ENCODE measurements around the gene TMEM132D.

The TMEM132D gene

DNA sequence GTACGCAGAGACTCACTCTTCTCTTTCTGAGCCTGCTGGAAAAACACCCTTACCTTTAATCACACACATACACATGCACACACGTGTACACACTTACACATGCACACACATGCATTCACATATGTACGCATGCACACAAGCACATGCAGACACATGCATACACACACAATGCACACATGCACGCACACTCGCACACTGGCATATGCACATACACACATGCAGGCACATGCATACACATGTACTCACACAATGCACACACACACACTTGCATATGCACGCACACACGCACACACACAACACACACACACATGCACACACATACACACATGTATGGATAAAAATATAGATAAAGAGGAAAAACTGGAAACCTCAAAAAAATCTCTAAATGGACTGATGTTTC, 801.6 kb downstream of the TMEM132D start:
- H3K4me2 ChIP-seq (ENCODE audit: low read length): no peak overlapping the region
- H3K79me2 ChIP-seq (ENCODE audit: insufficient read depth, low read length): no peaks in the 10 kb centered on the region
- no peak overlapping the region for H2AFZ ChIP-seq (ENCODE audit: low read length)
- no peak overlapping the region for H3K27ac ChIP-seq (ENCODE audit: low read depth, low read length, poor library complexity, severe bottlenecking)
- no peaks in the 10 kb centered on the region for H4K20me1 ChIP-seq (ENCODE audit: insufficient read depth, low read length)
- no peaks in the 10 kb centered on the region for H3K36me3 ChIP-seq (ENCODE audit: insufficient read depth, low read length)
- no peaks in the 10 kb centered on the region for H3K9me2 ChIP-seq (ENCODE audit: low read depth, low read length)
- H3F3A ChIP-seq (ENCODE audit: insufficient read depth, low read length): no peaks in the 10 kb centered on the region
- H3K27me3 ChIP-seq (ENCODE audit: insufficient read depth, low read length): no peaks in the 10 kb centered on the region
- H3K4me1 ChIP-seq (ENCODE audit: insufficient read depth, low read length, severe bottlenecking): no peaks in the 10 kb centered on the region
- no peaks in the 10 kb centered on the region for H3K9me3 ChIP-seq (ENCODE audit: low read length)
- H3K4me3 ChIP-seq (ENCODE audit: low read depth, low read length, poor library complexity, severe bottlenecking): no peak overlapping the region
- no peak for TF ChIP-seq EZH2 (IDR thresholded peaks at IDR 0.05; ENCODE audit: borderline replicate concordance, low read length)
- TF ChIP-seq, protein P1, sequence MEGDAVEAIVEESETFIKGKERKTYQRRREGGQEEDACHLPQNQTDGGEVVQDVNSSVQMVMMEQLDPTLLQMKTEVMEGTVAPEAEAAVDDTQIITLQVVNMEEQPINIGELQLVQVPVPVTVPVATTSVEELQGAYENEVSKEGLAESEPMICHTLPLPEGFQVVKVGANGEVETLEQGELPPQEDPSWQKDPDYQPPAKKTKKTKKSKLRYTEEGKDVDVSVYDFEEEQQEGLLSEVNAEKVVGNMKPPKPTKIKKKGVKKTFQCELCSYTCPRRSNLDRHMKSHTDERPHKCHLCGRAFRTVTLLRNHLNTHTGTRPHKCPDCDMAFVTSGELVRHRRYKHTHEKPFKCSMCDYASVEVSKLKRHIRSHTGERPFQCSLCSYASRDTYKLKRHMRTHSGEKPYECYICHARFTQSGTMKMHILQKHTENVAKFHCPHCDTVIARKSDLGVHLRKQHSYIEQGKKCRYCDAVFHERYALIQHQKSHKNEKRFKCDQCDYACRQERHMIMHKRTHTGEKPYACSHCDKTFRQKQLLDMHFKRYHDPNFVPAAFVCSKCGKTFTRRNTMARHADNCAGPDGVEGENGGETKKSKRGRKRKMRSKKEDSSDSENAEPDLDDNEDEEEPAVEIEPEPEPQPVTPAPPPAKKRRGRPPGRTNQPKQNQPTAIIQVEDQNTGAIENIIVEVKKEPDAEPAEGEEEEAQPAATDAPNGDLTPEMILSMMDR (IDR thresholded peaks at IDR 0.05; ENCODE audit: low read length): no peak
- no peak overlapping the region for H3K9ac ChIP-seq (ENCODE audit: low read length)

DNA sequence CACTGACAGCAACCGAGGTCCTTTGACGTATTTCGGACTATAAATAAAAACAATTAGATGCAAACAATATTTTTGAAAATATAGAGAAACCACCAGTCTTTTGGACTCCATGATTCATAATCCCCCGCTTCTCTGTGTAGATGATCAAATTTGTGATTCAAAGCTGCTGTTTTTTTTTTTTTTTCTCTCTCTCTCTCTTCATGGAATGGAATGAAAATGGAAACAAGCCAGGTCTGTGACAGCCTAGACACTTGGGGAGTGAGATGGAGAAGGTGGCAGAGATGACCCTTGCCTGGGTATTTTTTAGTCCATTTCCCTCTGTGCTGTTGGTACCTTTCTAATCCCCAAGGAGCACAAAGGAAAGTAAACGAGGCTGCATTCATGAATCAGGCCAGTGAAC, 802.0 kb downstream of the TMEM132D start:
- Histone ChIP-seq H3K4me3 (ENCODE audit: low read depth, low read length, poor library complexity, severe bottlenecking) (no peak overlapping the region), H3K9me2 (ENCODE audit: low read depth, low read length) (no peaks in the 10 kb centered on the region), H3K27me3 (ENCODE audit: insufficient read depth, low read length) (no peaks in the 10 kb centered on the region), H3K9me3 (ENCODE audit: low read length) (no peaks in the 10 kb centered on the region), H3K27ac (ENCODE audit: low read depth, low read length, poor library complexity, severe bottlenecking) (no peak overlapping the region), H2AFZ (ENCODE audit: low read length) (no peak overlapping the region), H3K9ac (ENCODE audit: low read length) (no peak overlapping the region), H4K20me1 (ENCODE audit: insufficient read depth, low read length) (no peaks in the 10 kb centered on the region), H3F3A (ENCODE audit: insufficient read depth, low read length) (no peaks in the 10 kb centered on the region), H3K4me2 (ENCODE audit: low read length) (no peak overlapping the region), H3K4me1 (ENCODE audit: insufficient read depth, low read length, severe bottlenecking) (no peaks in the 10 kb centered on the region), H3K79me2 (ENCODE audit: insufficient read depth, low read length) (no peaks in the 10 kb centered on the region), H3K36me3 (ENCODE audit: insufficient read depth, low read length) (no peaks in the 10 kb centered on the region)
- TF ChIP-seq, protein P1 (IDR thresholded peaks at IDR 0.05; ENCODE audit: low read length): no peak
- TF ChIP-seq EZH2 (IDR thresholded peaks at IDR 0.05; ENCODE audit: borderline replicate concordance, low read length): no peak

GRCh38 chr12:129101404-129101803, 802.4 kb downstream of the TMEM132D start:
- H3K9ac ChIP-seq (ENCODE audit: low read length): no peak overlapping the region
- no peaks in the 10 kb centered on the region for H3K27me3 ChIP-seq (ENCODE audit: insufficient read depth, low read length)
- H3K4me2 ChIP-seq (ENCODE audit: low read length): no peak overlapping the region
- no peak overlapping the region for H2AFZ ChIP-seq (ENCODE audit: low read length)
- no peaks in the 10 kb centered on the region for H3F3A ChIP-seq (ENCODE audit: insufficient read depth, low read length)
- H3K4me1 ChIP-seq (ENCODE audit: insufficient read depth, low read length, severe bottlenecking): no peaks in the 10 kb centered on the region
- no peak for TF ChIP-seq EZH2 (IDR thresholded peaks at IDR 0.05; ENCODE audit: borderline replicate concordance, low read length)
- TF ChIP-seq, protein P1 (IDR thresholded peaks at IDR 0.05; ENCODE audit: low read length): no peak
- H3K27ac ChIP-seq (ENCODE audit: low read depth, low read length, poor library complexity, severe bottlenecking): no peak overlapping the region
- no peaks in the 10 kb centered on the region for H3K9me2 ChIP-seq (ENCODE audit: low read depth, low read length)
- no peaks in the 10 kb centered on the region for H3K9me3 ChIP-seq (ENCODE audit: low read length)
- H4K20me1 ChIP-seq (ENCODE audit: insufficient read depth, low read length): no peaks in the 10 kb centered on the region
- H3K36me3 ChIP-seq (ENCODE audit: insufficient read depth, low read length): no peaks in the 10 kb centered on the region
- H3K4me3 ChIP-seq (ENCODE audit: low read depth, low read length, poor library complexity, severe bottlenecking): no peak overlapping the region
- H3K79me2 ChIP-seq (ENCODE audit: insufficient read depth, low read length): no peaks in the 10 kb centered on the region
